Inflammatory macrophage treated with lipopolysaccharide for 4 hours (primary cell): ENCODE data around the gene TOP1.

Source experiments
- DNase-seq: peaks from one replicate; pipeline ENCODE4 v3.0.0-alpha.2; 2020

Gene TOP1

GRCh38 chr20:41058674-41059635, 30.3 kb downstream of the TOP1 start:
- no peak for DNase-seq

DNA sequence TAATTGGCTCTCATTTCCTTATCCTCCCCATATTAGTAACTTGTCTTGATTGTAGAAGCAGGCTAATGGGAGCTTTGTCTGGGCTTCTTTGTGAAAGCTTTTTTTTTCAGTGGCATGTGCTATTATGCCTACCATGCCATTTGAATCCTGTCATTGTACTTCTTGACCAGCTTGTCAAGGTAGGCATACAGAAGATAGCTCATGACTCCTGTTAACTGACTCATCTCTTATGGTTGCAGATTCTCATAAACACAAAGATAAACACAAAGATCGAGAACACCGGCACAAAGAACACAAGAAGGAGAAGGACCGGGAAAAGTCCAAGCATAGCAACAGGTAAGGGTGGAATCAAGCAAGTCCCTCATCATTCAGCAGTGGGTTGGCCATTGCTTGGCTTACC, 32.5 kb downstream of the TOP1 start:
- DNase-seq, result no peak

- DNase-seq, result no peak
Observed at GRCh38 chr20:41063442-41063841, 34.8 kb downstream of the TOP1 start.

DNA sequence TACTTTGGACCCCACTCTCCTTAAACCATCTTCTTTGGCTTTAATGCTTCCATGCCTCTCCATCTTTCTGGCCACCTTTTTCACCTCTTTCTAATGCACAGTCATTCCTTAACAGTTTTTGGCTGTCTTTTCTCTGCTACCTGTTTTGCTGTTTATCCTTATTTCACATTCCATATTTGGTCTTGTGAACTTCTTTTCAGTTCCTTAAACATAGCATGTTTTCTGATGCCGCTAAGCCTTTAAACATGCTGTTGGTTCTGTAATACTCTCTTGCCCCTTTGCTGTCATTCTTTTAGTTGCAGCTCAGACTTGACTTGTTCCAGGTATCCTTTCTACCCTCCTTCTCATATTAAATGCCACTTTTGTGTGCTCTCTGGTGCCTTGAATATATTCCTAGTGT, 35.8 kb downstream of the TOP1 start:
- DNase-seq, result no peak

- no peak for DNase-seq
Observed at GRCh38 chr20:41065716-41066115, 37.1 kb downstream of the TOP1 start.

- no peak for DNase-seq
Observed at GRCh38 chr20:41068806-41069205, 40.2 kb downstream of the TOP1 start.

- DNase-seq, result no peak
Observed at GRCh38 chr20:41072190-41072863, 43.7 kb downstream of the TOP1 start.

- DNase-seq, result no peak
Observed at GRCh38 chr20:41072915-41073314, 44.3 kb downstream of the TOP1 start.

GRCh38 chr20:41074441-41074840, 45.8 kb downstream of the TOP1 start:
- no peak for DNase-seq

GRCh38 chr20:41076776-41077175, 48.2 kb downstream of the TOP1 start:
- DNase-seq, result no peak

DNA sequence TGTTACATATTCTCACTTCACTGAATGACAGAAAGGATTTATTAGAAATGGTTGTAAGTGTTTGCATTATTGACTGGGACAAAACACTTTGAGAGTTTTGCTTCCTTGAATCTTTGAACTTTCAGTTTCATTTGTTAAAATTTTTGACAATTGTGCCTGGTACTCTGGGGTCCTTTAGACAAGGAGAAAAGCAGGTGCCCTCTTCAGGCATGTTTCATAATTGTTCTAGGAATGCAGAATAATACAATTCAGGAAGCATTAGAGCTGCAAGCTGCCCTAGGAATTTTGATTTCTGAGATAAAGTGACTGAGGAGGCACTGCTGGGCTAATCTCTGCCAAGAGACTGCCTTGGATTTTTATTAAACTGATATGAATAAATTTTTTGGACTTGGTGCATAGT, 49.7 kb downstream of the TOP1 start:
- DNase-seq, result peak; percentile 25

DNA sequence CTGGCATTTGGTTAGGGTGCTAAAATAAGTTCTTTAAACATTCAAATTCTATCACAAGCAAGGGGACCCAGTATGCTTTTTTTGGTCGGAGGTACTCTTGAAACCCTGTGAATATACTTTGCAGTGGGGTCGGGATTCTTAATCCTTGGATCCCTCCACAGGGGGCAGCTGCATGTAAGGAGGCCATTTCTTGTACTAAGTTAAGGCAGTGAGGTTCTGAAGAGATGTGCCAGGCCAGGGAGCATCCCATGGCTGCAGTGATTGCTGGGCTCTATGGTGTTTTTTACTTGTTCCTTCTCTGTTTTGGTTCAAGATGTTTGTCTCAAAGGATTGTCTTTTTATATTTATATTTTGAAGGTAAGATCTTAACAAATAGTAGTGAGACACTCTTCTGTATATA, 50.4 kb downstream of the TOP1 start:
- DNase-seq, result no peak

GRCh38 chr20:41080866-41081265, 52.2 kb downstream of the TOP1 start:
- no peak for DNase-seq

DNA sequence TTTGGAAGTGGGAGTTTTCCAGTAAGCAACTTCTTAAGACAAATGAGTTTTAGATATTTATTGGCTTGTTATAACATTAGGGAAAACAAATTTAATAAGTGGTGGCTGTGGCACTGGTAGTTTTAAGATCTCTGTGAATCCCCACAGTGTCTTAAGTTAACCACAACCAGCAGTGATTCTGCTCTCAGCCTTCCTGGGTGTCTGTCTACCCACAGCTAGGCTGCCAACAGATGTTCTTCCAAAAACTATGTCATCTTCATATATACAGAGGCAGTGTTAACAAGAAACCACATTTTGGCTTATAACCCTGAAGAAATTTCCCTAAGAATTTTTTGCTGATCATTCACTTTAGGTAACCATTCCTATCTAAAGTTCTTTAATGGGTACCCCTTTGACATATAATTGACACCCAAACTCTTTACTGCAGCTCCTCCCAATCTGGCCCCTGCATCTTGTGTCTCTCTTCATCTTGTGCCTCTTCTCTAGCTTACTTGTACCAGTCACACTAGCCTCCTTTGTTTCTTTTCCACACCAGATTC, 52.7 kb downstream of the TOP1 start:
- DNase-seq, result no peak

DNA sequence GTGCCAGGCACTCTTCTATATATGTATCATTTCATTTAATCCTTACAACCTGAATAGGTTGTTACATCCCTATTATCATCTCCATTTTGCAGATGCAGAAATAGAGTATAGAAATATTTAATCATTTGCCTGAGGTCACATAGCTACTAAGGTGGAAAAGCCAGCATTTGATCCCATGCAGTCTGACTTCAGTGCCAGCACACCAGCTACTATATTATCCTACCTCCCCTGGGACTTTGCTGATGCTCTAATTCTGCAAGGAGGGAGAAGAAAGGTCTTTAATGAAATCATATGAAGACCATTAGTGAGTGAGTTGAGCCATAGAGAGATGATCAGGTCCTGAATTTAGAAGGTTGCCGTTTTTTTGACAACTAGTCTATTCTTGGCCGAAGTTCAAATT, 53.7 kb downstream of the TOP1 start:
- DNase-seq, result no peak

GRCh38 chr20:41085606-41086005, 57.0 kb downstream of the TOP1 start:
- no peak for DNase-seq

- peak; percentile 32 for DNase-seq
Observed at GRCh38 chr20:41086402-41087324, 58.0 kb downstream of the TOP1 start.

DNA sequence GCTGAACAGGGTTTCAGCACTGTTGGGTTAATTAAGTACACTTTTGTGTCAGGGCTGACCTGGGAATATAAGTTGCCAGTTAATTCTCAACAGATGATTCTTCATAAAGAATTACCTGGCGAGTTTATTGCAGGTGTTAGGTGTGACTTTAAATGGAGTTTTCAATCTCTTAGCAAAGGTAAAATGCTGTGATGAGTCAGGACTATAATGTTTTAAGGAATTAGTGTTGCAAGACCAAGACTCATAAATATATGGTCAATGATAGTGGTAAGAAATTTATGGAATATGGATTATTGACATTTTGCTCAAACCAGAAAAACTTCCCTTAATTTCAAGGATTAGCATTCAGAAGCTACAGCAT, 58.7 kb downstream of the TOP1 start:
- DNase-seq, result no peak

GRCh38 chr20:41087777-41088176, 59.2 kb downstream of the TOP1 start:
- no peak for DNase-seq

- no peak for DNase-seq
Observed at GRCh38 chr20:41089555-41089954, 60.9 kb downstream of the TOP1 start.

GRCh38 chr20:41091927-41092326, 63.3 kb downstream of the TOP1 start:
- no peak for DNase-seq

- no peak for DNase-seq
Observed at GRCh38 chr20:41094353-41095055, 65.9 kb downstream of the TOP1 start.
